Osteocyte (in vitro differentiated cells): ENCODE data around the gene PRKAR1A. TPM values are rescaled to one million over a fixed set of nuclear protein-coding genes. Genes with fewer than 3 reads are reported as not detected.

ENCODE experiments used
- DNase-seq: peaks from one replicate; pipeline ENCODE4 v3.0.0; 2021; ENCODE audit warnings: mixed read lengths; ENCODE audit not compliant: unreplicated experiment; ENCODE audit errors: extremely low spot score
- H3K27ac Mint-ChIP-seq: one replicate; pipeline ENCODE4 v1.8.0; 2021; ENCODE audit warnings: mild to moderate bottlenecking, mixed read lengths; ENCODE audit not compliant: unreplicated experiment
- H3K27me3 Mint-ChIP-seq: one replicate; pipeline ENCODE4 v1.8.0; 2021; ENCODE audit warnings: mixed read lengths; ENCODE audit not compliant: unreplicated experiment
- H3K36me3 Mint-ChIP-seq: one replicate; pipeline ENCODE4 v1.8.0; 2021; ENCODE audit warnings: mixed read lengths; ENCODE audit not compliant: unreplicated experiment
- H3K4me1 Mint-ChIP-seq: one replicate; pipeline ENCODE4 v1.8.0; 2021; ENCODE audit warnings: mixed read lengths; ENCODE audit not compliant: unreplicated experiment
- H3K4me3 Mint-ChIP-seq: one replicate; pipeline ENCODE4 v1.8.0; 2021; ENCODE audit warnings: mild to moderate bottlenecking, moderate library complexity, mixed read lengths; ENCODE audit not compliant: unreplicated experiment
- H3K9me3 Mint-ChIP-seq: one replicate; pipeline ENCODE4 v1.8.0; 2021; ENCODE audit warnings: mixed read lengths; ENCODE audit not compliant: unreplicated experiment
- CTCF ChIP-seq: fragments of 200-600 bp; sonication (generic); IDR thresholded peaks from 2 replicates; pipeline ENCODE4 v1.5.0; 2021; ENCODE audit warnings: antibody characterized with exemption, mild to moderate bottlenecking, moderate library complexity
- total RNA-seq: library from RNA; stranded (reverse); gene quantifications from 2 replicates; pipeline ENCODE4 v1.2.1, GENCODE V29; 2021

Gene PRKAR1A
- total RNA-seq, 1 donor from 2014 or later: 326 TPM

DNA sequence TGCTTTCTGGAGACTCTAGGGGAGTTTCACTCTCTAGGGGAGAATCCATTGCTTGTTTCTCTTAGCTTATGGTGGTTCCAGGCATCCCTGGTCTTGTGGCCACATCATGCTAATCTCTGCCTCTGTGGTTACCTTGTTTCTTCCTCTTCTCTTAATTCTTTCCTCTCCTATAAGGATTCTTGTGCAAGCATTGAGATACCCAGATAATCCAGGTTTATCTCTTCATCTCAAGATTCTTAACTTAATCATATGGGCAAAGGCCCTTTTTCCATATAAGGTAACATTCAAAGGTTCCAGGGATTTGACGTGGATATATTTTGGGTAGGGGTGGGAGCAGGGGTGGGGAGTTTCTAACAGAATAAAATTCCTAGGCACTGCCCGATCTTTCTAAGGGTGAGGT is 56.4 kb downstream of the PRKAR1A start:
- no peak overlapping the region for H3K27ac Mint-ChIP-seq
- TF ChIP-seq CTCF: no peak
- H3K9me3 Mint-ChIP-seq: no peaks in the 10 kb centered on the region
- H3K4me1 Mint-ChIP-seq: no peaks in the 10 kb centered on the region
- no peak for DNase-seq
- no peaks in the 10 kb centered on the region for H3K36me3 Mint-ChIP-seq
- peaks cover 33% of the 10 kb centered on the region for H3K27me3 Mint-ChIP-seq
- no peak overlapping the region for H3K4me3 Mint-ChIP-seq

DNA sequence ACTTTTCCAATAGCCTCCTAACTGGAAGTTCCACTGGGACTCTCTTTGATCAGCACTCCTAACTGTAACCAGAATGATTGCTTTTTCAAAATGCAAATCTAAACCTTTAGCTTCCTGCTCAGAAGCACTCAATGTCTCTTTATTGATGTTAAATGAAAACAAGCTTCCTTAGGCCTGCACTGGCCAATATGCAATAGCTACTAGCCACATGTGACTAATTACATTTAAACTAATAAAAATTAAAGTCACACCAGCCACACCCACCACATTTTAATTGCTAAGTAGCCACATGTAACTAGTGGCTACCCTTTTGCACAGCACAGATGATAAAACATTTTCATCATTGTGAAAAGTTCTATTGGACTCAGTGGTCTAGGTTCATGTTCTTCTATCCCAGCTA is 57.1 kb downstream of the PRKAR1A start:
- no peak for TF ChIP-seq CTCF
- no peaks in the 10 kb centered on the region for H3K9me3 Mint-ChIP-seq
- no peak overlapping the region for H3K4me3 Mint-ChIP-seq
- peaks cover 32% of the 10 kb centered on the region for H3K27me3 Mint-ChIP-seq
- no peaks in the 10 kb centered on the region for H3K4me1 Mint-ChIP-seq
- H3K36me3 Mint-ChIP-seq: no peaks in the 10 kb centered on the region
- no peak for DNase-seq
- no peak overlapping the region for H3K27ac Mint-ChIP-seq

DNA sequence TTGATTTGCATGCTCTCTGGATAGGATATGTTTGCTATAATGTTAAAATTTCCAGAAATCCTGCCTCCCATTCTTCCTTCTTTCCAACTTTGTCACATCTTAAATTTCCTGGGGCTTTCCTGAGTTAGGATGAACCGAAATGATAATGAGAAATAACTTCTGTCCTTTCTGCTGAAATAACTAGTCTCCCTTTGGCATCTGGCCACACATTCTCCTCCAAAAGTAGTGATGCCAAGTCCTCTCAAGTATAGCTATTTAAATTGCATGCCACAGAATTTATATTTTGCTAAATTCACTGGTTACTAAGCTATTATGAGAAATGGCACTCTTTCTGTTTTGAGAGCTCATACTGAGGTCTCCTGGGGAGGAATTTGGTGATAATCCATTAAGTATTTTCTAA is 58.3 kb downstream of the PRKAR1A start:
- no peaks in the 10 kb centered on the region for H3K9me3 Mint-ChIP-seq
- TF ChIP-seq CTCF: no peak
- no peak for DNase-seq
- no peaks in the 10 kb centered on the region for H3K4me1 Mint-ChIP-seq
- H3K4me3 Mint-ChIP-seq: no peak overlapping the region
- no peak overlapping the region for H3K27ac Mint-ChIP-seq
- H3K36me3 Mint-ChIP-seq: no peaks in the 10 kb centered on the region
- peaks cover 28% of the 10 kb centered on the region for H3K27me3 Mint-ChIP-seq

DNA sequence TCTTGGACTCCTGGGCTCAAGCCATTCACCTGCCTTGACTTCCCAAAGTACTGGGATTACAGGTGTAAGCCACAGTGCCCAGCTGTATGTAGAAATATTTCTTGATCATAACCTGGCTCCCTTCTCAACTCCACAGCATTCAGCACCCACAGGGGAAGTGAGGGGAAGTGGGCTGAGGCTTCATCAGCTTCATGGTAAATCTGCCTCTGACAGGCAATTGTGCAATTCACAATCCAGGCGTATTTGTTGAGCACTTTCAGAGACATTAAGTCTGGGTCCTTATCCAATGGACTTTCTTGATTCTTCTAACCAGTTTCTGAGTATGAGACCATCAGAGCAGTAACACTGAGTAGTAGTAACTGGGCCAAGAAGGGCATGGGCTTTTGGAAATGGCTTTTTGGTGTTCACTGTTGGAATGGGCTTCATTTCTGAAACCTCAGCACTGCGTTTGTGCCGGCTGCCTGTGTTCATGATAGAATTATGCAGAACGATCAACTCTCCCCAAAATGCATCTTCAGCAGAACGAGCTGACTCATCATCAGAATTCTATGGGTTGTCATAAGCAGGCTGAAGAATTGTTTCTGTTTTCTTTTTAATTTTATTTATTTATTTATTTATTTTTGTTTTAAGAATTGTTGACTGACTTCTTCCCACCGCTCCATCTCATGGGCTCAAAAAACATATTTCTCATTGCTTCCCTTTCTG is 60.1 kb downstream of the PRKAR1A start:
- Mint-ChIP-seq H3K27me3 (peaks cover 12% of the 10 kb centered on the region), H3K9me3 (no peaks in the 10 kb centered on the region), H3K36me3 (no peaks in the 10 kb centered on the region), H3K4me1 (no peaks in the 10 kb centered on the region), H3K4me3 (no peak overlapping the region), H3K27ac (no peak overlapping the region)
- no peak for TF ChIP-seq CTCF
- no peak for DNase-seq

DNA sequence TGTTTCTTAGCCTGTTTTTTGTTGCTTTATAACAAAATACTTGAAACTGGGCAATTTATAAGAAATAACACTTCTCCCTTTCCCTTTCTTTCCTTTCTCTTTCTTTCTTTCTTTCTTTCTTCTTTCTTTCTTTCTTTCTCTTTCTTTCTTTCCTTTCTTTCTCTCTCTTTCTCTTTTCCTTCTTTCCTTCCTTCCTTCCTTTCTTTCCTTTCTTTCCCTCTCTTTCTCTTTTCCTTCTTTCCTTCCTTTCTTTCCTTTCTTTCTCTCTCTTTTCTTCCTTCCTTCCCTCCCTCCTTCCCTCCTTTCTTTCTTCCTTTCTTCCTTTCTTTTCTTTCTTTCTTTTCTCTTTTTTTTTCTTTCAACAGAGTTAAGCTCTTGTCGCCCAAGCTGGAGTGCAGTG is 61.1 kb downstream of the PRKAR1A start:
- H3K4me1 Mint-ChIP-seq: no peaks in the 10 kb centered on the region
- H3K9me3 Mint-ChIP-seq: no peaks in the 10 kb centered on the region
- DNase-seq: no peak
- H3K27ac Mint-ChIP-seq: no peak overlapping the region
- no peak for TF ChIP-seq CTCF
- no peak overlapping the region for H3K4me3 Mint-ChIP-seq
- H3K27me3 Mint-ChIP-seq: peaks cover 7% of the 10 kb centered on the region
- H3K36me3 Mint-ChIP-seq: no peaks in the 10 kb centered on the region
